ENCODE measurements around the gene ANO7. TPM values are rescaled to one million over a fixed set of nuclear protein-coding genes. Genes with fewer than 3 reads are reported as not detected.

Gene ANO7
- total RNA-seq, 1 donor from 2014 or later, result 16.1 TPM

DNA sequence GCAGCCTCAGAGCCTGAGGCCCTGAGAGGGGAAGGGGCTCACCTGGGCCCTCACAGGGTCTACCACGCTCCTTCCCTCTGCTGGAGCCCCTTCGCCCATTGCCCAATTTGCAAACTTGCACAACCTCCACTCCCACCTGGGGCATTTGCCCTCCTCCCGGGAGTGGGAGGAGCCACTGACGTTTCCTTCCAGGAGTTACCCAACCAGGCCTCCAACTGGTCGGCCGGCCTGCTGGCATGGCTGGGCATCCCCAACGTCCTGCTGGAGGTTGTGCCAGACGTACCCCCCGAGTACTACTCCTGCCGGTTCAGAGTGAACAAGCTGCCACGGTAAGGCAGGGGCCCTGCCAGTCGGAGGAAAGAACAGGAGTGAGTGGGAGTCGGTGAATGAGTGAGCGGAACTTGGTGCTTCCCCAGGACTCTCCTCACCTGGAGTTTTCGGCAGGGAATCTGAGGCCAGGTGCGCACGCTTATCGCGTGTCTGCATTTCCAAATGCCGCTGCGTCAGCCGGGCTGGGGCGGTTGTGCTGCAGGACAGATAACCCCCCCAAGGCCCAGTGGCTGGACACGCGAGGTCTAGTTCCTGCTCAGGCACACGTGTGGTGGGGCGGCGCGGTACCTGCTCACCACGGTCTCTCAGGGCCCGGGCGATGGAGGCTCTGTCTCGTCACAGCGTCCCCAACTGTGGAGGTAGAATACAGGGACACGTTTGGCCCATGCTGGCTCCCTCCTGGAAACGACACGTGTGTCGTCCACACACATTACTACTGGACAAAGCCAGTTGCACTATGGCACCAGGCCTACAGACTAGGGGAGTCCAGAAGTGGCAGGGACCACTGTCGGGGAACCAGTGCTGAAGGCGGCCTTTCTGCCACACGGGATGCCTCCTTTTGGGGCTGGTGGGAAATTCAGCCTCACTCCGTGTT lies 11.7 kb downstream of the ANO7 start:
- Mint-ChIP-seq H3K9me3 (ENCODE audit: unreplicated experiment) (no peaks in the 10 kb centered on the region), H3K4me1 (ENCODE audit: unreplicated experiment) (no peaks in the 10 kb centered on the region), H3K4me3 (ENCODE audit: unreplicated experiment) (no peak overlapping the region), H3K36me3 (ENCODE audit: low read depth, unreplicated experiment) (no peaks in the 10 kb centered on the region), H3K27me3 (ENCODE audit: unreplicated experiment) (peaks cover 3% of the 10 kb centered on the region), H3K27ac (ENCODE audit: unreplicated experiment) (no peak overlapping the region)
- TF ChIP-seq, protein P1, sequence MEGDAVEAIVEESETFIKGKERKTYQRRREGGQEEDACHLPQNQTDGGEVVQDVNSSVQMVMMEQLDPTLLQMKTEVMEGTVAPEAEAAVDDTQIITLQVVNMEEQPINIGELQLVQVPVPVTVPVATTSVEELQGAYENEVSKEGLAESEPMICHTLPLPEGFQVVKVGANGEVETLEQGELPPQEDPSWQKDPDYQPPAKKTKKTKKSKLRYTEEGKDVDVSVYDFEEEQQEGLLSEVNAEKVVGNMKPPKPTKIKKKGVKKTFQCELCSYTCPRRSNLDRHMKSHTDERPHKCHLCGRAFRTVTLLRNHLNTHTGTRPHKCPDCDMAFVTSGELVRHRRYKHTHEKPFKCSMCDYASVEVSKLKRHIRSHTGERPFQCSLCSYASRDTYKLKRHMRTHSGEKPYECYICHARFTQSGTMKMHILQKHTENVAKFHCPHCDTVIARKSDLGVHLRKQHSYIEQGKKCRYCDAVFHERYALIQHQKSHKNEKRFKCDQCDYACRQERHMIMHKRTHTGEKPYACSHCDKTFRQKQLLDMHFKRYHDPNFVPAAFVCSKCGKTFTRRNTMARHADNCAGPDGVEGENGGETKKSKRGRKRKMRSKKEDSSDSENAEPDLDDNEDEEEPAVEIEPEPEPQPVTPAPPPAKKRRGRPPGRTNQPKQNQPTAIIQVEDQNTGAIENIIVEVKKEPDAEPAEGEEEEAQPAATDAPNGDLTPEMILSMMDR (IDR thresholded peaks at IDR 0.05; ENCODE audit: unreplicated experiment), result no peak
- DNase-seq (ENCODE audit: low spot score), result no peak

DNA sequence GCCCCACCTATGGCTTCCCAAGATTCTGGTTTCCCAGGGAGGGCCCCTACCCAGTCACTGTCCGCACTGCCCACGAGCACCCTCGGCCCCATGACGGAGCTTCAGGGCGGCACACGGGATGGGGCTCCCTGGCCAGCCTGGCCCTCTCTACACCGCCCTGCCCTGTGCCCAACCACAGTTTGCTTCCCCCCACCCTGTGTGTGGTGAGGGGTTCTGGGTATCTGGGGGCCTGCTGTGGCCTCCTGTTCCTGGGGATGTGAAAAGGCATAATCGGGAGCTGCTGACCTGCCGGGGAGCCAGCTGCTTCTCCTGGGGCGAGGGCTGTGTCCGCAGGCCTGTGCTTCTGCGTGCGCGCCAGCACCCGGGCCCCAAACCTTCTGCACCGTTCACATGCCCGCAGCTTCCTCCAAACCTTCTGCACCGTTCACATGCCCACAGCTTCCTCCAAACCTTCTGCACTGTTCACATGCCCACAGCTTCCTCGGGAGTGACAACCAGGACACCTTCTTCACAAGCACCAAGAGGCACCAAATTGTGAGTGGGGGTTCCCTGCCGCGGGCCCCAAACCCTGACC lies 12.4 kb downstream of the ANO7 start:
- Mint-ChIP-seq H3K27ac (ENCODE audit: unreplicated experiment) (no peak overlapping the region), H3K36me3 (ENCODE audit: low read depth, unreplicated experiment) (no peaks in the 10 kb centered on the region)

DNA sequence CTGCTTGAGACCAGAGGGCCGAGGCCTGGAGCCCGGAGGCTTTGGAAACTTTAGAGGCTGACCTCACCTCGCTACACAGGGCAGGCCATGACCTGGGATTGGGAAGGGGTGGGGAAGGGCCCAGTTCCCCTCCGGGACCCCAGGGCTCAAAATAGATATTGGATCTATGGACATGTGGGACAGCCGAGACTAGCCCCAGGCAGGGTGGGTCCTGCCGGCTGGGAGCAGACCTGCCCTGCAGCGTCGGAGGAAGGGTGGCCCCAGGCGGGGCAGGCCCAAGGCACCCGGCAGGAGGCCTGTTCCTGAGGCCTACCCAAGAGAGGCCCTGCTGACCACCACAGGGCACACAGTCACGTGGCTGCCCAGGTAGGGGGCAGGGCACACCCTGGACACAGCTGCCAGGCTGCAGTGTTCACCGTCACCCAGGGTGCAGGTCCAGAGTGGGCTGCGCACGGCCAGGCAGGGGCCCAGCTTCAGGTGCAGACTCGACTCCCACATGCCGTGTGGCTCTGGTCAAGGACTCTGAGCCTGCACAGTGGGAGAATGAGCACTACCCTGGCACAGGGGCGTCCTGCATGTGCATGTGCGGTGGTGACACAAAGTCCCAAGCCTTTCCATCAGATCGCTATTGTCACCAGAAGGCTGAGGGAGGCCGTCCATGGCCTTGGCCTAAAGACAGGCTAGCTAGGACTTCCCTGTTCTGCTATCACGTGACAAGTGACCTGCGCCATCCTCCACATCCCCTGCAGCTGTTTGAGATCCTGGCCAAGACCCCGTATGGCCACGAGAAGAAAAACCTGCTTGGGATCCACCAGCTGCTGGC lies 13.2 kb downstream of the ANO7 start:
- no peak for DNase-seq (ENCODE audit: low spot score)
- no peaks in the 10 kb centered on the region for H3K9me3 Mint-ChIP-seq (ENCODE audit: unreplicated experiment)
- H3K36me3 Mint-ChIP-seq (ENCODE audit: low read depth, unreplicated experiment), result no peaks in the 10 kb centered on the region
- peaks cover 1% of the 10 kb centered on the region for H3K27me3 Mint-ChIP-seq (ENCODE audit: unreplicated experiment)
- H3K27ac Mint-ChIP-seq (ENCODE audit: unreplicated experiment), result no peak overlapping the region
- H3K4me1 Mint-ChIP-seq (ENCODE audit: unreplicated experiment), result no peaks in the 10 kb centered on the region
- TF ChIP-seq, protein P1 (IDR thresholded peaks at IDR 0.05; ENCODE audit: unreplicated experiment), result no peak
- H3K4me3 Mint-ChIP-seq (ENCODE audit: unreplicated experiment), result no peak overlapping the region

More for the DNA sequence above, 12.4 kb downstream of the ANO7 start:
- Mint-ChIP-seq H3K4me1 (ENCODE audit: unreplicated experiment) (no peaks in the 10 kb centered on the region), H3K27me3 (ENCODE audit: unreplicated experiment) (peaks cover 3% of the 10 kb centered on the region), H3K4me3 (ENCODE audit: unreplicated experiment) (no peak overlapping the region), H3K9me3 (ENCODE audit: unreplicated experiment) (no peaks in the 10 kb centered on the region)
- TF ChIP-seq, protein P1 (IDR thresholded peaks at IDR 0.05; ENCODE audit: unreplicated experiment), result no peak
- DNase-seq (ENCODE audit: low spot score), result no peak

DNA sequence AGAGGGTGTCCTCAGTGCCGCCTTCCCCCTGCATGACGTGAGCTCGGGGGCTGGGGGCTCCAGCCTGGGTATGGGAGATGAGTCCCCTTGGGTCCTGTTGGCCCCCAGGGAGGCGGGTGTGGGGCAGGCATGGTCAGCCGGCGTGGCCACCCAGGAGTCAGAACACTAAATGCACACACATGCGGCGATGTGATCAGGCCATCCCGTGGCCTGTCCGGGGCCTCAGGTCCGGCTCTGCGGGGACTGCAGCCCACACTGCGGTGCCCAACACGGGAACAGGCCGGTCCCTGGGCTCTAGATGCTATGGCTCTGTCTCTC lies 13.8 kb downstream of the ANO7 start:
- TF ChIP-seq, protein P1 (IDR thresholded peaks at IDR 0.05; ENCODE audit: unreplicated experiment), result no peak
- Mint-ChIP-seq H3K27ac (ENCODE audit: unreplicated experiment) (no peak overlapping the region), H3K4me3 (ENCODE audit: unreplicated experiment) (no peak overlapping the region), H3K4me1 (ENCODE audit: unreplicated experiment) (no peaks in the 10 kb centered on the region), H3K27me3 (ENCODE audit: unreplicated experiment) (peaks cover 1% of the 10 kb centered on the region), H3K36me3 (ENCODE audit: low read depth, unreplicated experiment) (no peaks in the 10 kb centered on the region), H3K9me3 (ENCODE audit: unreplicated experiment) (no peaks in the 10 kb centered on the region)
- DNase-seq (ENCODE audit: low spot score), result no peak
